Esophagus muscularis mucosa (tissue), 4 donors: ENCODE results near the gene NRROS.

Experiments used
- EP300 ChIP-seq: sonication (generic); formaldehyde crosslinking; IDR thresholded peaks from one replicate; pipeline ENCODE4 v1.6.1; 2017; ENCODE audit warnings: antibody characterized with exemption
- POLR2A ChIP-seq: fragments of 450-650 bp; IDR thresholded peaks from one replicate; pipeline ENCODE4 v1.6.1; 2017; ENCODE audit warnings: antibody characterized with exemption, moderate library complexity, mild to moderate bottlenecking, low read depth
- TF ChIP-seq, protein P1 (sequence below), 3 experiments: fragments of 200-600 bp in 2 of 3; fragments of 450-650 bp in 1 of 3; sonication (generic) in 2 of 3; IDR thresholded peaks; one replicate each; pipeline ENCODE4 v1.5.1; 2017 to 2019; ENCODE audit warnings: antibody characterized with exemption in 3 of 3, mild to moderate bottlenecking in 2 of 3, moderate library complexity in 1 of 3

DNA sequence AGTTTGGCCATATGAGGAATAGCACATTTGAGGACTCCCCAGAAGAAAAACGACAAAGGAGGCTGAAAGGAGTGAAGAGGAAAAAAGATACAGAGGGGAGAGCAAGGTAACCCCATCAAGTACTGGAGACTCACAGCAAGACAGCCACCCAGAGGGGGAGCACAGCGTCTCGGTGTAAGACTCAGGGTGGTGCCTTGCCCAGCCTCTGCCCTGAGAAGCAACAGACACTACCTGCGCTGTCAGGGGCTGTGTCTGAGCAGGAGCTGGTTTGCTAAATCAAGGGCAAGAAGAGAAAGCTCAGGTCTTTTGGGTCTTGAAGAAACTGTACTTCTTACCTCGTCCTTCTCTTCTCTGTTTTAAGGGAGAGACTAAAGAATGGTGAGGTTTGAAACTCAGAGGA, 43.1 kb upstream of the NRROS start:
- TF ChIP-seq POLR2A (no peak), EP300 (no peak)
- TF ChIP-seq, protein P1, sequence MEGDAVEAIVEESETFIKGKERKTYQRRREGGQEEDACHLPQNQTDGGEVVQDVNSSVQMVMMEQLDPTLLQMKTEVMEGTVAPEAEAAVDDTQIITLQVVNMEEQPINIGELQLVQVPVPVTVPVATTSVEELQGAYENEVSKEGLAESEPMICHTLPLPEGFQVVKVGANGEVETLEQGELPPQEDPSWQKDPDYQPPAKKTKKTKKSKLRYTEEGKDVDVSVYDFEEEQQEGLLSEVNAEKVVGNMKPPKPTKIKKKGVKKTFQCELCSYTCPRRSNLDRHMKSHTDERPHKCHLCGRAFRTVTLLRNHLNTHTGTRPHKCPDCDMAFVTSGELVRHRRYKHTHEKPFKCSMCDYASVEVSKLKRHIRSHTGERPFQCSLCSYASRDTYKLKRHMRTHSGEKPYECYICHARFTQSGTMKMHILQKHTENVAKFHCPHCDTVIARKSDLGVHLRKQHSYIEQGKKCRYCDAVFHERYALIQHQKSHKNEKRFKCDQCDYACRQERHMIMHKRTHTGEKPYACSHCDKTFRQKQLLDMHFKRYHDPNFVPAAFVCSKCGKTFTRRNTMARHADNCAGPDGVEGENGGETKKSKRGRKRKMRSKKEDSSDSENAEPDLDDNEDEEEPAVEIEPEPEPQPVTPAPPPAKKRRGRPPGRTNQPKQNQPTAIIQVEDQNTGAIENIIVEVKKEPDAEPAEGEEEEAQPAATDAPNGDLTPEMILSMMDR (IDR thresholded peaks at IDR 0.05): no peak
